Tibial artery (tissue), 4 donors: ENCODE results near the gene FDXR.
A peak's percentile ranks its signal among the peaks of the same experiment; 100 is the strongest.

Experiments used
- DNase-seq, 2 donors: peaks; one replicate each; pipeline ENCODE4 v3.0.0-alpha.2; 2019
- H3K27ac ChIP-seq, 2 donors: fragments of 200-600 bp; sonication (generic) in 1 of 2; 1 replicate in 1 of 2; 2 replicates in 1 of 2; pipeline ENCODE4 v1.5.1; 2018 to 2019; ENCODE audit warnings: mild to moderate bottlenecking in 1 of 2
- H3K27me3 ChIP-seq, 2 donors: fragments of 200-600 bp; sonication (generic) in 1 of 2; one replicate each; pipeline versions ENCODE4 v1.5.1 to v1.6.0; 2016 to 2019
- H3K36me3 ChIP-seq, 3 donors: fragments of 200-600 bp; sonication (generic) in 2 of 3; one replicate each; pipeline ENCODE4 v1.5.1; 2016 to 2019; ENCODE audit warnings: mild to moderate bottlenecking in 2 of 3
- H3K4me1 ChIP-seq, 4 donors: fragments of 200-600 bp; sonication (generic) in 2 of 4; 1 replicate in 3 of 4; 2 replicates in 1 of 4; pipeline ENCODE4 v1.5.1; 2016 to 2019
- H3K4me3 ChIP-seq, 2 donors: fragments of 200-600 bp; sonication (generic) in 1 of 2; 1 replicate in 1 of 2; 2 replicates in 1 of 2; pipeline ENCODE4 v1.5.1; 2018 to 2019; ENCODE audit warnings: mild to moderate bottlenecking in 2 of 2
- H3K9me3 ChIP-seq, 3 donors: fragments of 200-600 bp; sonication (generic) in 1 of 3; one replicate each; pipeline ENCODE4 v1.5.1; 2016 to 2019
- intact Hi-C: fragments of 100-400 bp; cut with DNase I; formaldehyde crosslinking; loops from one replicate; pipeline ENCODE4 v1.15.0; 2023; ENCODE audit warnings: low total_unique reads
- TF ChIP-seq, protein P1 (sequence below), 2 experiments: fragments of 200-600 bp in 1 of 2; fragments of 450-650 bp in 1 of 2; IDR thresholded peaks; one replicate each; pipeline ENCODE4 v1.5.1; 2017 to 2019; ENCODE audit warnings: antibody characterized with exemption in 2 of 2, mild to moderate bottlenecking in 1 of 2, moderate library complexity in 1 of 2

The FDXR gene

DNA sequence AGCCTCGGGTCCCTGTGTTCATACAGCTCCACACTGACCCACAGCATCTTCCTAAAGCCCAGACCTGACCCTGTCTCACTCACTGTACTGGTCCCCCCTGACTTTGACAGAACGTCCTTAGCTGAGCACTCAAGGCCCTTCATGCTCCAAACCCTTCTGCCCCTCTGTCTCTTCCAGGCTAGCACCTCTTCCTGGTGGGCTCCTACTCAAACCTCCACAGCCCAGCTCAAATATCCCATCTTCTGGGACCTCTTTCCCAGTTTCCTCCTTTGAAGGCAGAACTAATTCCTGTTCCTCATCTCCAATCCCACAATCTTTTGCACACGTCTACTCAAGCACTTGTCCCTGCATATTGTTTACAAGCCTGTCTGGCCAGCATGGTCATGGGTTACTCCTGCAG is 21.9 kb downstream of the FDXR start:
- TF ChIP-seq, protein P1, sequence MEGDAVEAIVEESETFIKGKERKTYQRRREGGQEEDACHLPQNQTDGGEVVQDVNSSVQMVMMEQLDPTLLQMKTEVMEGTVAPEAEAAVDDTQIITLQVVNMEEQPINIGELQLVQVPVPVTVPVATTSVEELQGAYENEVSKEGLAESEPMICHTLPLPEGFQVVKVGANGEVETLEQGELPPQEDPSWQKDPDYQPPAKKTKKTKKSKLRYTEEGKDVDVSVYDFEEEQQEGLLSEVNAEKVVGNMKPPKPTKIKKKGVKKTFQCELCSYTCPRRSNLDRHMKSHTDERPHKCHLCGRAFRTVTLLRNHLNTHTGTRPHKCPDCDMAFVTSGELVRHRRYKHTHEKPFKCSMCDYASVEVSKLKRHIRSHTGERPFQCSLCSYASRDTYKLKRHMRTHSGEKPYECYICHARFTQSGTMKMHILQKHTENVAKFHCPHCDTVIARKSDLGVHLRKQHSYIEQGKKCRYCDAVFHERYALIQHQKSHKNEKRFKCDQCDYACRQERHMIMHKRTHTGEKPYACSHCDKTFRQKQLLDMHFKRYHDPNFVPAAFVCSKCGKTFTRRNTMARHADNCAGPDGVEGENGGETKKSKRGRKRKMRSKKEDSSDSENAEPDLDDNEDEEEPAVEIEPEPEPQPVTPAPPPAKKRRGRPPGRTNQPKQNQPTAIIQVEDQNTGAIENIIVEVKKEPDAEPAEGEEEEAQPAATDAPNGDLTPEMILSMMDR (IDR thresholded peaks at IDR 0.05) = no peak
- Histone ChIP-seq H3K4me3 (no peak overlapping the region), H3K27me3 (peaks cover 0 to 70% of the 10 kb centered on the region in 2 donors), H3K4me1 (peaks cover 0 to 11% (median 0%) of the 10 kb centered on the region in 4 donors), H3K36me3 (no peaks in the 10 kb centered on the region), H3K9me3 (no peaks in the 10 kb centered on the region), H3K27ac (no peak overlapping the region)
- intact Hi-C loops = no loop called here
- DNase-seq = no peak

DNA sequence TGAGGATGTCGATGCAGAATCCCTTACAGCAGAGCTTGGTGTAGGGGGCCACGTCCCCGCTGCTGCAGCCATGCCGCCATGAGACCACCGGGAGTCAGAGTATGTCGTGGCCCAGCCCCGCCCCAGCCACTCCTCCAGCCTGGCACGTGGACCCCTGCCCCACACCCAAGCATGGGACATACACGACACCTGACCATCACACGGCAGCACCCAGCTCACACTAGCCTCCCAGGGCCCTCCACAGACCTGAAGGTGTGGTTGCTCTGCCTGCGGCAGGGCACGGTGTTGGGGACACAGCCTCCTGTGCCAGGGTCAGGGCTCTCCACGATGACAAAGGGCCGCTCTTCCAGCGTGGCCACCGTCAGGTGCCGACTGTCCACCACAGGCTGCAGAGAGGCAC is 22.5 kb downstream of the FDXR start:
- Histone ChIP-seq H3K36me3 (no peaks in the 10 kb centered on the region), H3K27ac (no peak overlapping the region), H3K4me3 (no peak overlapping the region), H3K27me3 (peaks cover 0 to 70% of the 10 kb centered on the region in 2 donors), H3K9me3 (no peaks in the 10 kb centered on the region), H3K4me1 (peaks cover 0 to 11% (median 0%) of the 10 kb centered on the region in 4 donors)
- TF ChIP-seq, protein P1 (IDR thresholded peaks at IDR 0.05) = no peak
- intact Hi-C loops = no loop called here
- DNase-seq = no peak

DNA sequence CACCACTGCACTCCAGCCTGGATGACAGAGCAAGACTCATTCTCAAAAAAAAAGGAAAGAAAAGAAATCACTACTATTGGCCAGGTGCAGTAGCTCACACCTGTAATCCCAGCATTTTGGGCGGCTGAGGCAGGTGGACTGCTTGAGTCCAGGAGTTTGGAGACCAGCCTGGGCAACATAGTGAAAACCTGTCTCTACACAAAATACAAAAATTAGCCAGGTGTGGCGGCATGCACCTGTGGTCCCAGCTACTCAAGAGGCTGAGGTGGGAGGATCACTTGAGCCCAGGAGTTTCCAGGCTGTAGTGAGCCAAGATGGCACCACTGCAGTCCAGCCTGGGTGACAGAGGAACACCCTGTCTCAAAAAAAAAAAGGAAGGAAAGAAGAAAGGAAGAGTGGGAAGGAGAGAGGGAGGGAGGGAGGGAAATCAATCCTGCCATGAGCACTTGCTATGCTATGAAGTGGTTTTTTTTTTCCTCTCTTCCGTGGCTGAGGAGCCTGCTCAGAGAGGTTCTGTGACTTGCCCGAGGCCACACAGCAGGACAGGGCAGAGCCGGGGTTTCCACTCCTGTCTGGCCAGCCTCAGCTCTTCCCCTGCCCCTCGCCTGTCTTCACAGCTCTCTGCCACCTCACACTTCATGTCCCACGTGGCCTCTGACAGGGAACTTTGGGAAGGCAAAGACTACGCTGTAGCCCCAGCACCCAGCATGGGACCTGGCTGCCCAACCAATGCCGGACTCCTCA is 24.0 kb downstream of the FDXR start:
- Histone ChIP-seq H3K27ac (no peak overlapping the region), H3K4me1 (peaks cover 0 to 11% (median 0%) of the 10 kb centered on the region in 4 donors), H3K27me3 (peaks cover 0 to 67% of the 10 kb centered on the region in 2 donors), H3K9me3 (no peaks in the 10 kb centered on the region), H3K4me3 (no peak overlapping the region), H3K36me3 (no peaks in the 10 kb centered on the region)
- intact Hi-C loops = no loop called here
- TF ChIP-seq, protein P1 (IDR thresholded peaks at IDR 0.05) = no peak
- DNase-seq = no peak

- TF ChIP-seq, protein P1 (IDR thresholded peaks at IDR 0.05) = no peak
- DNase-seq = no peak
- Histone ChIP-seq H3K27me3 (peaks cover 0 to 55% of the 10 kb centered on the region in 2 donors), H3K4me1 (peaks cover 0 to 15% (median 13%) of the 10 kb centered on the region in 4 donors), H3K4me3 (no peak overlapping the region), H3K27ac (no peak overlapping the region), H3K36me3 (no peaks in the 10 kb centered on the region), H3K9me3 (no peaks in the 10 kb centered on the region)
- intact Hi-C loops = no loop called here
Observed at GRCh38 chr17:74846621-74847020, 26.2 kb downstream of the FDXR start.

DNA sequence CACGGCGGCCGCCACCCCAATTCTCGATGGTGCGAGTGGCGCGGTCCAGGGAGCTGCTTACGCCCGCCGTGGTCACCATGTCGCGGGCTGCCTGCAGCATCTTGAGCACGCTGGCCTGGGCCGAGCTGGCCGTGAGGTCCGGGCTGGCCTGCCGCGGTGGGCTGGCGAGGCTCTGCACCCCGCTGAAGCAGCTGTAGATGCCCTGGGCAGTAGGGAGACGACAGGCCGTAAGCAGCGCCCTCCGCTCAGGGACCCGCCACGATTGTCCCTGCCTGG is 29.5 kb downstream of the FDXR start:
- Histone ChIP-seq H3K4me3 (peak overlapping the region; percentile 39 to 54), H3K36me3 (peaks cover 0 to 9% (median 0%) of the 10 kb centered on the region in 3 donors), H3K4me1 (peaks cover 0 to 23% (median 16%) of the 10 kb centered on the region in 4 donors), H3K27ac (no peak overlapping the region), H3K27me3 (peaks cover 0 to 30% of the 10 kb centered on the region in 2 donors), H3K9me3 (no peaks in the 10 kb centered on the region)
- TF ChIP-seq, protein P1 (IDR thresholded peaks at IDR 0.05) = no peak
- intact Hi-C loops = no loop called here
- DNase-seq = no peak
